ENCODE measurements around the gene GSG1L2.

DNA sequence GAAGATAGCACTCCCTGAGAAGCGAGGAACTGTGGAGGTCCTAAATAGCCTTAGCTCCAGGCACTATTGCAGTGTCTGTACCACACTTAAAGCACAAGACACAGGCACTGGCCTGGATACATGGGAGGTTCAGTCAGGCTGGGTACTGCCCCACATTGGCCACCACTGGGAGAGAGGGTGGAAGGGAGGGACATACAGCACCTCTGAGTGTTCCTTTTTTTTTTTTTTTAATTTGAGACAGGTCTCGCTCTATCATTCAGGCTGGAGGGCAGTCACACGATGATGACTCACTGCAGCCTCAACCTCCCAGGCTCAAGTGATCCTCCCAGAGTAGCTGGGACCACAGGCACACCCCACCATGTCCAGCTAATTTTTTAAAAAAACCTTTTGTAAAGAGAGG, 1.4 kb downstream of the GSG1L2 start:
- TF ChIP-seq, protein P1, sequence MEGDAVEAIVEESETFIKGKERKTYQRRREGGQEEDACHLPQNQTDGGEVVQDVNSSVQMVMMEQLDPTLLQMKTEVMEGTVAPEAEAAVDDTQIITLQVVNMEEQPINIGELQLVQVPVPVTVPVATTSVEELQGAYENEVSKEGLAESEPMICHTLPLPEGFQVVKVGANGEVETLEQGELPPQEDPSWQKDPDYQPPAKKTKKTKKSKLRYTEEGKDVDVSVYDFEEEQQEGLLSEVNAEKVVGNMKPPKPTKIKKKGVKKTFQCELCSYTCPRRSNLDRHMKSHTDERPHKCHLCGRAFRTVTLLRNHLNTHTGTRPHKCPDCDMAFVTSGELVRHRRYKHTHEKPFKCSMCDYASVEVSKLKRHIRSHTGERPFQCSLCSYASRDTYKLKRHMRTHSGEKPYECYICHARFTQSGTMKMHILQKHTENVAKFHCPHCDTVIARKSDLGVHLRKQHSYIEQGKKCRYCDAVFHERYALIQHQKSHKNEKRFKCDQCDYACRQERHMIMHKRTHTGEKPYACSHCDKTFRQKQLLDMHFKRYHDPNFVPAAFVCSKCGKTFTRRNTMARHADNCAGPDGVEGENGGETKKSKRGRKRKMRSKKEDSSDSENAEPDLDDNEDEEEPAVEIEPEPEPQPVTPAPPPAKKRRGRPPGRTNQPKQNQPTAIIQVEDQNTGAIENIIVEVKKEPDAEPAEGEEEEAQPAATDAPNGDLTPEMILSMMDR (conservative IDR thresholded peaks at IDR 0.05; ENCODE audit: low read depth, low read length), result no peak
- TF ChIP-seq RCOR1 (IDR thresholded peaks at IDR 0.05; ENCODE audit: insufficient replicate concordance, low read length), result no peak
- no peak for TF ChIP-seq POLR2A (IDR thresholded peaks at IDR 0.05; ENCODE audit: low read depth, low read length)
- no peak for TF ChIP-seq CHD1 (IDR thresholded peaks at IDR 0.05; ENCODE audit: low read depth, low read length)
- no peak for TF ChIP-seq MXI1 (IDR thresholded peaks at IDR 0.05; ENCODE audit: borderline replicate concordance, low read depth, low read length)
- TF ChIP-seq, protein P2, sequence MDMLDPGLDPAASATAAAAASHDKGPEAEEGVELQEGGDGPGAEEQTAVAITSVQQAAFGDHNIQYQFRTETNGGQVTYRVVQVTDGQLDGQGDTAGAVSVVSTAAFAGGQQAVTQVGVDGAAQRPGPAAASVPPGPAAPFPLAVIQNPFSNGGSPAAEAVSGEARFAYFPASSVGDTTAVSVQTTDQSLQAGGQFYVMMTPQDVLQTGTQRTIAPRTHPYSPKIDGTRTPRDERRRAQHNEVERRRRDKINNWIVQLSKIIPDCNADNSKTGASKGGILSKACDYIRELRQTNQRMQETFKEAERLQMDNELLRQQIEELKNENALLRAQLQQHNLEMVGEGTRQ (IDR thresholded peaks at IDR 0.05; ENCODE audit: low read depth, low read length), result no peak

Data from IMR-90 (cell line).